Measurements from ENCODE around the gene VAV2.

Gene VAV2

GRCh38 chr9:133950192-133950591, 41.9 kb downstream of the VAV2 start:
- no peak for DNase-seq

GRCh38 chr9:133949486-133950061, 42.5 kb downstream of the VAV2 start:
- no peak for DNase-seq

- no peak for DNase-seq
Observed at GRCh38 chr9:133948561-133949485, 43.3 kb downstream of the VAV2 start.

- no peak for DNase-seq
Observed at GRCh38 chr9:133948131-133948530, 44.0 kb downstream of the VAV2 start.

- DNase-seq = no peak
Observed at GRCh38 chr9:133946840-133947486, 45.2 kb downstream of the VAV2 start.

DNA sequence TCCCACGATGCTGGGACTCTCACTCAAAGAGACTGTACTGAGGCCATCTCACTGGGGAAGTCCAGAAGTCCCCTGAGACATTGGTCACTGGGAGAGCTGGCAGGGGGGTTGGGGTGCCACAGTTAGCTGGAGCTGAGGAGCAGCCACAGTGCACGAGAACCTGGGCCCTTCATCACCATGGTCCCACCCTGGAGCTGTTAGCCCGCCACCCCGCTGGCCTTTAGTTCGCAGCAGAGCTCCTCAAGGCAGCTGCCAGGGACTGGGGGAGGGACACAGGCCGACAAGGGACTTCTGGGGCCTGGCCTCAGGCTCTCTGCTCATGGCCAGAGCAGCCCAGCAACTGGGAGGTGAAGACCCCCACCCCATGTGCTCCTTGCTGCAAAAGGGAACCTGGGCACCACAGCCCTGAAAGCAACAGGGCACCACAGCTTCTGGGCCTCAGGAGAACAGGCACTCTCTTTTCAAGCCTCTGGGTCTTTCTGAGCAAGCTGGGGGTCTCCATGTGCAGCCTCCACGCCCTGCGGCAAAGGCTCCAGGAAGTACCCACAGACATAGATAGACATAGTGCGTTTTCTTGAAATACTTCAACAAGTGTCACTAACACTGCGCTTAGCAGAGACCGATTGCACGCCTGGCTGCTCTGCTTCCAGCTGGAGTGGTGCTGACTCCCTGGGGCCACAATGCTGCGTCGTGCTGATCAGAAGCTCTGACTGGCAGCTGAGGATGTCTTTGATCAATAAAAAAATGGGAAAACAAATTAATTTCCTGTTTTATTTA, 46.0 kb downstream of the VAV2 start:
- no peak for DNase-seq

GRCh38 chr9:133945314-133945975, 46.7 kb downstream of the VAV2 start:
- DNase-seq = peak in 1 of 2 donors; percentile 68

DNA sequence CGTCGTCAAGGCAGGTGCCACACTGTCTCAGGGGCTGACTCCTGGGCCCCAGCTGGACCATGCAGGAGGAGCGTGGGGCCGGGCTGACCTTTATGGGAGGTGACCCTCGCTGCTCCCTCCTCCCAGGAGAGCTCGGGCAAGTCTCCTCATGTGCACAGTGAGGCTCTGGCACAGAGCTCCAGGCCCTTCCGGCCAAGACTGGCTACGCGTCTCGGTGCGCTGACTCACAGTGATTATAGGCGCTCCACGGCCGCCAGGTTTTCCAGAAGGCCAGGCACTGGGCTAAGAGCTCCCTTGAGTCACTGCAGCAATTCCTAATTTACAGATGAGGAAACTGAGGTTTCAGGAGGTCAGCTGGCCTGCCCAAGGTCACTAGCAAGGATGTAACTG, 47.4 kb downstream of the VAV2 start:
- DNase-seq = no peak

DNA sequence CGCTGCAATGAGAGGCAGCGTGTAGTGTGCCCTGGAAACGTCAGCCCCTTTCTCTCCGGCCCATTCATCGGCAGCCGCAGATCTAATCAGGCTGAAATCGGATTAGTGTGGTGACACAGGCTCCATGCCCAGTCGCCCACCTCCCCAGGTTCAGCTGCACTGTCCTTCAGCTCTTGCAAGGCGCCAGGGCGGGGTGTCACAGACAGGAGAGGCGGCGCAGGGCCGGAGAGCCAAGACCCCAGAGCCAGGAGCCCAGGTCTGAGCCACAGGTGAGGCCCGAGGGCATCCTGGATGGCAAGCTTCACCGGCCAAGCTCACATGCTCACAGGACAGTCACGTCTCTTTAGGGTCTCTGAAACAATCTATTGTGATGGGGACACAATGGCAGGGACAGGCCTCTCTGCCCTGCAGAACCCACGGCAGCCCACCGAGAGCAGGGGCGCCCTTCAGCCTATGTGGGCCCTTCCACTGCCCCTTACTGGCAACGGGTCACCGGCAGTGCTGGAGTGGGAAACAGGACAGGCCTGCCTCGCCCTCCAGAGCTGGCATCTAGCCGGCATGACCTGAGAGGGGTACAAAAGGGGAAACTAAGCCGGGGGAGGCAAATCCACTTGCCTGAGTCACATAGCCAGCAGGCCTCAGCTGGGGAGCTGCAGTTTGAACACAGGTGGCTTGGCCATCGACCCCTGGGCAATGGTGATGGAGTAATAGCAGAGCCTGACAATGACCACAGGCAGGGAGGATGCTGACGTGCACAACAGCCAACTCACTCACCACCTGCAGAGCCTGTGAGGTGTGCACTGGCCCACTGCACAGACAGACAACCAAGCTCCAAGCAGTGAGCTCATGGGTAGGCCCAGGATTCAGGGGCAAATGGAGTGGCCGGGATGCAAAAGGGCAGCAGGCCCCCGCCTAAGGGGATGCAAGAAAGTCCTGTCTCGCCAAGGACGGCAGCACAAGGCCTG, 48.1 kb downstream of the VAV2 start:
- DNase-seq = no peak

DNA sequence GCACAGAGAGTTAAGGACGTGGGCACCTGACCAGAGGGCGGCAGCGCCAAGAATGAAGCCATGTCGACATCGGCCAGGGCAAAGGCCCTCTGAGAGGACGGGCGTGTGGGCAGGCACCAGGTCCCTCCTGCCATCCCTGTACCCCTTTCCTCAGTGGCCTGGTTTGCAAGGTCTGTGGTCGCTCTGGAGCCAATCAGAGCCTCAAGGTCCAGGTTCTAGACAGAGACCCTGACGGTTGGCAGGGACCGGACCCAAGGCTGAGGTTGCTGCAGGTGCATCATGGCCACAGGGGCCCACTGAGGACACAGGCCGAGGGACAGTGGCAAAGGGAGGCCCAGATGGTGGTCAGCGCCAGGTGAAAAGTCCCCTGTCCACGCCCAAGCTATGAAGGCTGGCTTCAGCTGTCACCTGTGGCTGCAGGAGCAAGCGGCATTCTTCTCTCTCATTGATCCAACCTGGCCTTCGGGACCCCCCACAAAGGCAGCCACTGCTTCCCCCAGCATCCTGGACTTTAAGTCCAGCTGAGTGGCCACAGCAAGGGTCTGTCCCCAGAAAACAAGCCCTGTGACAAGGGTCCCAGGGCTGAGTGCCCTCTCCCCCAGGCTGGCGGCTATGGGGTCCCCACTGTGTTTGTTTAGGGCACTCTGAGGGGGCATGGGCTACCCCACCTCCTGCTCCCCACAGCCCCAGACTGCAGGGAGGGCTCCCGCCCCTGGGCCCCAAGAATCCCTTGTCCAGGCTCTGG, 48.9 kb downstream of the VAV2 start:
- DNase-seq = no peak

- no peak for DNase-seq
Observed at GRCh38 chr9:133942206-133942975, 49.7 kb downstream of the VAV2 start.

DNA sequence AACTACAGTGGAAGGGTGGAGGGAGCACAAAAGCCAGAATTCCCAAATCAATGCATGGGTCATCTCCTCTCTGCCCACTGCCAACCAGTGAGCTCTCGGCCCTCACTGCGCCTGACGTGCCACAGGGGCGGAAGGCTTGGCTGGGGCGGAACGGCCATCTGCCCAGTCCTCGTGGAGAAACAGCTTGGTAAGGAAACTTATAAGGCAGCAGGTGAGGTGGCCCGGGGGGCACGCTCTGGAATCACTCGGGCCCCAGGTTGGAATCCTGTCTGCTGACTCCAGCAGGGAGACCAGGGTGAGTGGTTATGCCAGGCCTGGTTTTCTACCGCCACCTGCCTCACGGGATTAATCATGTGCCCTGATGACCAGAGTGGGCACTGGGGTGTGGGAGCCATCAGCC, 52.3 kb downstream of the VAV2 start:
- DNase-seq = no peak

DNA sequence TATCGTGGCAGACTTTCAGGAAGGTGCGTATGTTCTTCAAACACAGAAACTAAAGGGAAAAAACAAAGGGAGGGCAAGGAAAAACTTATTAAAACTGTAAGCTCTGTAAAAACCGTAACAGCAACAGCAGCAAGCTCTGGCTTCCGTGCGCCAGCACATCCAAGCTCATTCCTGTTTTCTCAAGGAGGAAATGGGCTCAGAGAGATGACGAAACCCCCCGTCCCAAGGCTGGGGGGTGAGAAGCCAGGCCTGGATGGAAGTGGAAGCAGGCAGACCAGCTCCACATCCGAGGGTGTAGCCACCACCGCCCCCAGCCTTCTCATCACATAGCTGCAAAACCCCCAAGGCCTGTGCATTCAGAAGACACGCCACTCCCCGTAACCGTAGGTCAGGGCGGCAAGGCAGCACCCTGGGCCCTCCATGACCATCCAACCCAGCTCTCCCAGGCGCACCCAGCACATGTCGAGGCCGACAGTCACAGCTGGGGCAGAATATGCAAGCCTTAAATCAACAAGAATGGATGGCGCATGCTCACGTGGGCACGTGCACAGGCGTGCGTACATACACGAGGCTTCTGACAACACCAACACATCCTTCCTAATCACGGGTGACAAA, 52.8 kb downstream of the VAV2 start:
- no peak for DNase-seq

- DNase-seq = no peak
Observed at GRCh38 chr9:133938753-133939152, 53.4 kb downstream of the VAV2 start.

- DNase-seq = no peak
Observed at GRCh38 chr9:133938086-133938485, 54.0 kb downstream of the VAV2 start.

DNA sequence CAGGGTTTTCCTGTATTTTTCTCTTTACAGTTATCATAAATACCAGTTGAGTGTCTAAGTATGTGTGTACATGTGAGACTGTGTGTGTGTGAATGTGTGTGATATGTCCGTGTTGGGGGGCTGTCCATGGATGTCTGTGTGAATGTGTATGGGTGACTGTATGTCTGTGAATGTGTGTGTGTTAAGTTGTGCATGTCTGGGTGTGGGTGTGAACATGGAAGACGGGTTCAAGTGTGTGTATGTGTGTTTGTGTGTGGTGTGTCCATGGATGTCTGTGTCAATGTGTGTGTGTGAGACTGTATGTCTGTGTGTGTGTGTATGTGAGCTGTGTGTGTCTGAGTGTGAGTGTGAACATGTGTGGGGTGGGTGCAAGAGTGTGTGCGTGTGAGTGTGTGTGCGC, 55.0 kb downstream of the VAV2 start:
- DNase-seq = no peak

DNA sequence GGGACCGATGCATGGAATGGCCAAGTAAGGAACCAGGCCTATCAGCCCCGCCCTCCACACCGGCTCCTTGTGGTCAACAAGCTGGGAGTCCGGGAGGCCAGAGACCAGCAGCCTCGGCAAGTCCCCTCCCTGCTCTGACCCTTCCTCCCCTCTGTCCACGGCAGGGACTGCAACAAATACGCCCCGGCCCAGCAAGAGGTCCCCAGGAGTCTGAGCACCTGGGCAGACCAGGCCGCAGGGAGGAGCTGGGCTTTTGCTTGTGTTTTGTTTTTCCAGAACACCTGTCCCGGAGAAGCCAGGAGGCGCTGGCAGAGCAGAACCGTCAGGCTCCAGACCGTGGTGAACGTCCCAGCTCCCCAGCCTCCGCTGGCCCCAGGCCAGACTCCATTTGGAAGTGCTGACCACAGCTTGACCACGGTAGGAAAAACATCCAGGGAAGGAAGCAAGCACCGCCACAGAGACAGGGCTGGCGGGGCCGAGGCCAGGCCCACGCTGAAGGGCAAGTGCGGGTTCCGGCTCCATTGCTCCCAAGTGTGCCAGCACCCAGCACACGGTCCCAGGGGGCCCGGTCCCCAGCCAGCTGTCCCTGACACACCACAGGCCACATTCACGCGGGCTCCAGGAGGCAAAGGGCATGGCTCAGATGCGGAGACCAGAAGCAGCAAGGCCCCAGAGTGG, 56.7 kb downstream of the VAV2 start:
- DNase-seq = no peak

DNA sequence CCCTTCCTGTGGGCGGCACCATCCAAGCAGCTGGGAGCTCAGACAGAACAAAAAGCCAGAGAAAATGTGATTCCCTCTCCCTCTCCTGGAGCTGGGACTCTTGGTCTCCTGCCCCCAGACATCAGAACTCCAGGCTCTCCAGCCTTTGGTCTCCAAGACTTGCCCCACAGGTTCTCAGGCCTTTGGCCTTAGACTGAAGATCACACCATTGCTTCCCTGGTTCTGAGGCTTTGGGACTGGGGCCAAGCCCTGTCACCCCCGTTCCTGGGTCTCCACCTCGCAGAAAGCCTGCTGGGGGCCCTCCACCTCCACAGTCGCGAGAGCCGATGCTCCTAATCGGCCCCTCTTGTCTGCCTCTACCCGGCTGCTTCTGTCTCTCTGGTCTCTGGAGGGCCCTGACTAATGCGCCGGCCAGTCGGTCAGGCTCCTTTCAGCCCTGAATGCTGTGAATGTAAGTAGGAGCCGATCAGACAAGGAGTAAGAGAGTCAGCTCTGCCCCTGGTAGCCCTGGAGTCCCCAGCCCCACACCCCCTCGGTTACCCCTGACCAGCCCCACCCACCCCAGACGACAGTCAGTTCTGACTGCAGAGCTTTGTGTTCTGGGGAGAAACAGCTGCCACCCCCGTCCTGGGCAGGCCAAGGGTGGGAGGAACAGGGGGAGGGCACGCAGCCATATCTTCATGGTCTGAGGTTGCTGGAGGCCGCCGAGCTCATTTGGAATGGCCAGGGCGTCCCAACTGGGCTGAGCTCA, 57.5 kb downstream of the VAV2 start:
- no peak for DNase-seq

Data from CD4-positive, alpha-beta T cell treated with Interleukin-1 beta for 1 hour (primary cell).